Left lung (tissue), 10 donors: Measurements from ENCODE around the gene THEM4. TPM values are rescaled to one million over a fixed set of nuclear protein-coding genes. Genes with fewer than 3 reads are reported as not detected.

Source experiments
- ATAC-seq: fragments of 200-7000 bp; cut with Tn5 transposase; one replicate; pipeline ENCODE4 v1.9.1; 2020; ENCODE audit warnings: moderate library complexity
- DNase-seq, 4 donors: peaks; one replicate each; pipeline ENCODE4 v3.0.0-alpha.2; 2013 to 2020
- H3K27ac ChIP-seq, 2 donors: fragments of 200-600 bp; sonication (generic) in 1 of 2; one replicate each; pipeline versions ENCODE4 v1.5.0 to v1.8.0; 2020 to 2021
- H3K27me3 ChIP-seq, 2 donors: fragments of 200-600 bp; sonication (generic) in 1 of 2; one replicate each; pipeline versions ENCODE4 v1.5.0 to v1.8.0; 2020 to 2021
- H3K36me3 ChIP-seq, 2 donors: fragments of 200-600 bp; sonication (generic) in 1 of 2; one replicate each; pipeline versions ENCODE4 v1.5.0 to v1.8.0; 2020 to 2021
- H3K4me1 ChIP-seq, 2 donors: fragments of 200-600 bp; one replicate each; pipeline ENCODE4 v1.8.0; 2021
- H3K4me3 ChIP-seq, 2 donors: fragments of 200-600 bp; sonication (generic) in 1 of 2; one replicate each; pipeline versions ENCODE4 v1.5.0 to v1.8.0; 2020 to 2021; ENCODE audit warnings: mild to moderate bottlenecking in 1 of 2
- H3K9me3 ChIP-seq, 2 donors: fragments of 200-600 bp; sonication (generic) in 1 of 2; one replicate each; pipeline versions ENCODE4 v1.5.0 to v1.8.0; 2020 to 2021
- CTCF ChIP-seq, 2 donors: fragments of 200-600 bp; sonication (generic) in 1 of 2; IDR thresholded peaks; one replicate each; pipeline versions ENCODE4 v1.5.0 to v1.8.0; 2021; ENCODE audit warnings: antibody characterized with exemption in 2 of 2
- intact Hi-C, 2 donors: fragments of 100-400 bp; cut with DNase I; formaldehyde crosslinking; loops; one replicate each; pipeline versions ENCODE4 v1.11.2 to v1.14.2; 2022
- polyA plus RNA-seq, 6 donors: library from polyadenylated mRNA; unstranded; fragments of 120-200 nt; gene quantifications; one replicate each; pipeline ENCODE4 v1.2.1, GENCODE V29; 2013; ENCODE audit not compliant: insufficient read length in 6 of 6
- total RNA-seq, 2 donors: library from RNA; stranded (reverse); fragmentation: NEBNext Ultra II Directional; extraction: Animal tissue kit (Norgen Biotek cat#: 25700); gene quantifications; one replicate each; pipeline ENCODE4 v1.2.1, GENCODE V29; 2021
- donor health status: DM: no; HTN: yes; CAD: no.
- donor health status: DM: no; HTN: no; CAD: no.

The THEM4 gene
- total and polyA plus RNA-seq, 8 donors: 10.6 to 36.8 (median 30.6) TPM

- no peak for DNase-seq
- Histone ChIP-seq H3K27ac (peak overlapping the region in 1 of 2 donors; percentile 7), H3K27me3 (no peaks in the 10 kb centered on the region), H3K4me3 (no peak overlapping the region), H3K36me3 (no peaks in the 10 kb centered on the region), H3K9me3 (no peaks in the 10 kb centered on the region), H3K4me1 (peaks cover 28 to 49% of the 10 kb centered on the region in 2 donors)
- ATAC-seq: no peak
- intact Hi-C loops: no loop called here
- TF ChIP-seq CTCF (IDR thresholded peaks at IDR 0.05): no peak
Observed at GRCh38 chr1:151942882-151943281, 33.6 kb upstream of the THEM4 start.

GRCh38 chr1:151940541-151940940 lies 31.2 kb upstream of the THEM4 start:
- H3K4me3 ChIP-seq: no peak overlapping the region
- H3K36me3 ChIP-seq: no peaks in the 10 kb centered on the region
- TF ChIP-seq CTCF (IDR thresholded peaks at IDR 0.05): no peak
- peaks cover 16 to 36% of the 10 kb centered on the region in 2 donors for H3K4me1 ChIP-seq
- DNase-seq: no peak
- intact Hi-C loops: no loop called here
- no peaks in the 10 kb centered on the region for H3K9me3 ChIP-seq
- peak overlapping the region; percentile 65 to 68 for H3K27ac ChIP-seq
- no peak for ATAC-seq
- no peaks in the 10 kb centered on the region for H3K27me3 ChIP-seq

- H3K36me3 ChIP-seq: no peaks in the 10 kb centered on the region
- H3K27me3 ChIP-seq: no peaks in the 10 kb centered on the region
- ATAC-seq: no peak
- no peak overlapping the region for H3K4me3 ChIP-seq
- no peak for TF ChIP-seq CTCF (IDR thresholded peaks at IDR 0.05)
- intact Hi-C loops: loop anchor here in 1 of 2 donors (10.0 kb wide), 1 partner anchor 55 kb away; the partner anchor contains the start of gene S100A10
- DNase-seq: no peak
- no peak overlapping the region for H3K27ac ChIP-seq
- H3K9me3 ChIP-seq: no peaks in the 10 kb centered on the region
- H3K4me1 ChIP-seq: peaks cover 9 to 28% of the 10 kb centered on the region in 2 donors
Observed at GRCh38 chr1:151939779-151940178, 30.5 kb upstream of the THEM4 start.

GRCh38 chr1:151939141-151939540 lies 29.8 kb upstream of the THEM4 start:
- H3K27me3 ChIP-seq: no peaks in the 10 kb centered on the region
- no peak for TF ChIP-seq CTCF (IDR thresholded peaks at IDR 0.05)
- H3K4me1 ChIP-seq: peaks cover 8 to 22% of the 10 kb centered on the region in 2 donors
- intact Hi-C loops: loop anchor here in 1 of 2 donors (10.0 kb wide), 1 partner anchor 56 kb away; the partner anchor contains the start of gene S100A10
- no peaks in the 10 kb centered on the region for H3K9me3 ChIP-seq
- H3K27ac ChIP-seq: no peak overlapping the region
- DNase-seq (no peak), ATAC-seq (no peak)
- no peak overlapping the region for H3K4me3 ChIP-seq
- no peaks in the 10 kb centered on the region for H3K36me3 ChIP-seq

GRCh38 chr1:151936653-151937052 lies 27.3 kb upstream of the THEM4 start:
- H3K4me1 ChIP-seq: peaks cover 1 to 8% of the 10 kb centered on the region in 2 donors

More at GRCh38 chr1:151936653-151937052, 27.3 kb upstream of the THEM4 start:
- Histone ChIP-seq H3K27me3 (no peaks in the 10 kb centered on the region), H3K27ac (no peak overlapping the region), H3K9me3 (no peaks in the 10 kb centered on the region), H3K4me3 (no peak overlapping the region), H3K36me3 (no peaks in the 10 kb centered on the region)
- intact Hi-C loops: loop anchor here in 1 of 2 donors (10.0 kb wide), 1 partner anchor 58 kb away; the partner anchor contains the start of gene S100A10
- ATAC-seq (no peak), DNase-seq (no peak)
- no peak for TF ChIP-seq CTCF (IDR thresholded peaks at IDR 0.05)
